HCT116 (cell line): Measurements from ENCODE around the gene MACROH2A2. TPM values are rescaled to one million over a fixed set of nuclear protein-coding genes. Genes with fewer than 3 reads are reported as not detected.
A peak's percentile ranks its signal among the peaks of the same experiment; 100 is the strongest.

Experiments used
- ATAC-seq: fragments of 200-7000 bp; cut with Tn5 transposase; 2 replicates; pipeline ENCODE4 v1.9.1; 2020; ENCODE audit warnings: mild to moderate bottlenecking, moderate library complexity
- BruUV-seq: library from RNA; stranded (reverse); fragments of 400-500 nt; replicated peaks from 2 replicates; lab custom pipeline; 2021; lab: Mats Ljungman, UMichigan
- CTCF ChIA-PET: fragments of 300-600 bp; sonication (Branson Sonifier 250); formaldehyde crosslinking; loops from one replicate; lab custom pipeline; 2021; ENCODE audit warnings: antibody characterized with exemption; lab: Charles Lee
- POLR2A ChIA-PET: fragments of 300-600, 350-600 bp; sonication (Branson Sonifier 250); formaldehyde crosslinking; loops from one replicate; lab custom pipeline; 2021; ENCODE audit warnings: antibody characterized with exemption; lab: Charles Lee
- RAD21 ChIA-PET, 2 experiments: fragments of 300-600 bp; sonication (Branson Sonifier 250); formaldehyde crosslinking; loops; one replicate each; lab custom pipeline; 2023; ENCODE audit warnings: low total read pairs in 2 of 2; ENCODE audit not compliant: uncharacterized antibody in 2 of 2, unreplicated experiment in 2 of 2, low non-redundant PET in 1 of 2; lab: Charles Lee
- DNase-seq: peaks from one replicate; pipeline ENCODE4 v3.0.0-alpha.2; 2010; ENCODE audit warnings: low read depth, low spot score
- H2AFZ ChIP-seq: fragments of 200-600 bp; shearing (Covaris generic), sonication (generic); 2 replicates; pipeline ENCODE4 v1.6.1; 2017; ENCODE audit warnings: low read depth, mixed run types, mixed read lengths, antibody characterized with exemption, low read length; ENCODE audit not compliant: poor library complexity, severe bottlenecking
- H3K27ac ChIP-seq: 2 replicates; pipeline ENCODE4 v1.5.1; 2012; ENCODE audit warnings: low read depth, low read length
- H3K27me3 ChIP-seq: fragments of 200-600 bp; sonication (generic); 2 replicates; pipeline ENCODE4 v1.6.1; 2016; ENCODE audit warnings: mixed run types, low read length, mixed read lengths; ENCODE audit not compliant: insufficient read depth
- H3K36me3 ChIP-seq, 2 experiments: fragments of 200-500 bp in 1 of 2; fragments of 200-600 bp in 1 of 2; sonication (Bioruptor generic) in 1 of 2; sonication (generic) in 1 of 2; 2 replicates each; pipeline versions ENCODE4 v1.5.1 to v1.6.1; 2014 to 2016; ENCODE audit warnings: low read length in 2 of 2, inconsistent platforms in 1 of 2, mixed read lengths in 1 of 2, mixed run types in 1 of 2; ENCODE audit not compliant: insufficient read depth in 2 of 2, control insufficient read depth in 1 of 2
- H3K4me1 ChIP-seq, 2 experiments: fragments of 200-600 bp in 1 of 2; sonication (generic) in 1 of 2; 2 replicates each; pipeline versions ENCODE4 v1.5.1 to v1.6.1; 2012 to 2017; ENCODE audit warnings: low read length in 2 of 2, inconsistent platforms in 1 of 2, mild to moderate bottlenecking in 1 of 2, mixed read lengths in 1 of 2, mixed run types in 1 of 2, moderate library complexity in 1 of 2; ENCODE audit not compliant: insufficient read depth in 2 of 2, control insufficient read depth in 1 of 2
- H3K4me2 ChIP-seq: fragments of 200-600 bp; sonication (generic); 2 replicates; pipeline ENCODE4 v1.6.1; 2017; ENCODE audit warnings: mixed run types, low read length, mixed read lengths
- H3K4me3 ChIP-seq, 2 experiments: fragments of 200-600 bp in 1 of 2; sonication (generic) in 1 of 2; replicated peaks in 1 of 2; 2 replicates each; pipeline ENCODE4 v1.5.1; 2011 to 2016; ENCODE audit warnings: low read length in 2 of 2, control low read depth in 1 of 2, low read depth in 1 of 2, mild to moderate bottlenecking in 1 of 2, mixed read lengths in 1 of 2, mixed run types in 1 of 2
- H3K79me2 ChIP-seq: fragments of 200-600 bp; sonication (generic); 2 replicates; pipeline ENCODE4 v1.6.1; 2017; ENCODE audit warnings: mild to moderate bottlenecking, mixed run types, low read length, moderate library complexity, mixed read lengths; ENCODE audit not compliant: insufficient read depth
- H3K9ac ChIP-seq: fragments of 200-600 bp; sonication (generic); 2 replicates; pipeline ENCODE4 v1.6.1; 2016; ENCODE audit warnings: low read length, mixed read lengths
- H3K9me2 ChIP-seq: fragments of 200-600 bp; sonication (generic), shearing (Covaris generic); 2 replicates; pipeline ENCODE4 v1.6.1; 2017; ENCODE audit warnings: mixed run types, mild to moderate bottlenecking, moderate library complexity; ENCODE audit not compliant: insufficient read depth
- H3K9me3 ChIP-seq, 2 experiments: fragments of 200-500 bp in 1 of 2; fragments of 200-600 bp in 1 of 2; sonication (Bioruptor generic) in 1 of 2; sonication (generic) in 1 of 2; 2 replicates each; pipeline ENCODE4 v1.6.1; 2014 to 2017; ENCODE audit warnings: low read length in 2 of 2, mixed read lengths in 2 of 2, inconsistent platforms in 1 of 2, low read depth in 1 of 2, mild to moderate bottlenecking in 1 of 2, mixed run types in 1 of 2, moderate library complexity in 1 of 2; ENCODE audit not compliant: control insufficient read depth in 1 of 2, insufficient read depth in 1 of 2
- H4K20me1 ChIP-seq: fragments of 200-600 bp; sonication (generic), shearing (Covaris generic); 2 replicates; pipeline ENCODE4 v1.6.1; 2017; ENCODE audit warnings: mixed run types, mild to moderate bottlenecking, moderate library complexity; ENCODE audit not compliant: insufficient read depth
- CBX3 ChIP-seq: IDR thresholded peaks from 2 replicates; pipeline ENCODE4 v1.6.1; 2012; ENCODE audit warnings: low read depth
- CEBPB ChIP-seq: IDR thresholded peaks from 2 replicates; pipeline ENCODE4 v1.6.1; 2012; ENCODE audit warnings: low read depth
- EGR1 ChIP-seq: IDR thresholded peaks from 2 replicates; pipeline ENCODE4 v1.6.1; 2012; ENCODE audit warnings: low read depth
- EZH2phosphoT487 ChIP-seq: fragments of 200-600 bp; IDR thresholded peaks from 2 replicates; pipeline ENCODE4 v1.6.1; 2018; ENCODE audit warnings: antibody characterized with exemption, borderline replicate concordance
- FOSL1 ChIP-seq: IDR thresholded peaks from 2 replicates; pipeline ENCODE4 v1.6.1; 2012; ENCODE audit warnings: low read depth
- POLR2A ChIP-seq: IDR thresholded peaks from 2 replicates; pipeline ENCODE4 v1.7.0; 2011; ENCODE audit warnings: borderline replicate concordance; ENCODE audit not compliant: insufficient read depth, insufficient read length; ENCODE audit errors: extremely low read depth
- SIN3A ChIP-seq: IDR thresholded peaks from 2 replicates; pipeline ENCODE4 v1.6.1; 2012; ENCODE audit warnings: low read depth
- TCF7L2 ChIP-seq: IDR thresholded peaks from 2 replicates; pipeline ENCODE4 v1.7.0; 2011; ENCODE audit warnings: borderline replicate concordance, inconsistent platforms; ENCODE audit not compliant: insufficient read depth, insufficient read length; ENCODE audit errors: extremely low read depth
- intact Hi-C: fragments of 100-400 bp; cut with micrococcal nuclease; formaldehyde crosslinking; loops from 2 replicates; pipeline ENCODE4 v1.10.0; 2022
- total RNA-seq: library from RNA; stranded (reverse); gene quantifications from one replicate; pipeline ENCODE4 v1.2.1, GENCODE V29; 2021; ENCODE audit not compliant: unreplicated experiment
- TF ChIP-seq, protein P1 (sequence below): IDR thresholded peaks from 2 replicates; pipeline ENCODE4 v1.6.1; 2012; ENCODE audit warnings: low read depth
- TF ChIP-seq, protein P2 (sequence below): IDR thresholded peaks from 2 replicates; pipeline ENCODE4 v1.6.1; 2012
- TF ChIP-seq, protein P3 (sequence below), 3 experiments: fragments of 200-600 bp in 1 of 3; sonication (generic) in 1 of 3; IDR thresholded peaks in 2 of 3; conservative IDR thresholded peaks in 1 of 3; 2 replicates each; pipeline ENCODE4 v1.5.1; 2012 to 2017; ENCODE audit warnings: low read depth in 2 of 3, low read length in 2 of 3, antibody characterized with exemption in 1 of 3, borderline replicate concordance in 1 of 3, control low read depth in 1 of 3, mild to moderate bottlenecking in 1 of 3, mixed read lengths in 1 of 3, mixed run types in 1 of 3, moderate library complexity in 1 of 3; ENCODE audit not compliant: insufficient read depth in 1 of 3

MACROH2A2 gene
- total RNA-seq, 1 experiment from 2014 or later = 41.4 TPM

DNA sequence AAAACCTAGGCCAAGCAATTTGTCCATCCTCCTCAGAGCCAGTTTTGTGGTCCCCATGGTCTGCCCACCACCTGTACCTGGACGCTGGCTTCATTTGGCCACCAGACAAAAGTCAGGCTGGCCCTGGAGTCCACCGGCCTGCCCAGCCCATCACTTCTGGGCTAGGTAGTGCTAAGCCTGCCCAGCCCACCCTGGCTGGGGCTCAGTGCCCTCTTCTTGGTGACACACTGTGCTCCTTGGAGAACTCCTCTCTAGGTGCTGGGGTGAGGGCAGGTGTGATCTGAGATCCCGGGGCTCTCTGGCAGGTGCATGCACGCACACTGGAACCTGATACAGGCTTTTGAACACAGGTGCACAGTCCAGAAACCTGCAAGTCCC is 78.9 kb downstream of the MACROH2A2 start:
- peak; percentile 28 for ATAC-seq
- Histone ChIP-seq H3K4me2 (peak overlapping the region; percentile 98), H3K27ac (peak overlapping the region; percentile 81), H3K9me3 (no peaks in the 10 kb centered on the region), H3K79me2 (peaks cover 51% of the 10 kb centered on the region), H3K9ac (peak overlapping the region; percentile 95), H2AFZ (no peak overlapping the region), H3K4me1 (peaks cover 25 to 36% of the 10 kb centered on the region in 2 experiments), H3K9me2 (no peaks in the 10 kb centered on the region), H4K20me1 (no peaks in the 10 kb centered on the region), H3K36me3 (no peaks in the 10 kb centered on the region), H3K27me3 (no peaks in the 10 kb centered on the region), H3K4me3 (peak overlapping the region; percentile 82 to 93)
- ChIA-PET CTCF (no interaction called here), POLR2A (interaction anchor here (1.8 kb wide), 1 partner anchor 15 kb away, joined by 4 read pairs; the partner anchor contains the start of gene TYSND1), RAD21 (no interaction called here)
- intact Hi-C loops = no loop called here
- no TSS peak for BruUV-seq
- DNase-seq = no peak
- TF ChIP-seq, protein P1, sequence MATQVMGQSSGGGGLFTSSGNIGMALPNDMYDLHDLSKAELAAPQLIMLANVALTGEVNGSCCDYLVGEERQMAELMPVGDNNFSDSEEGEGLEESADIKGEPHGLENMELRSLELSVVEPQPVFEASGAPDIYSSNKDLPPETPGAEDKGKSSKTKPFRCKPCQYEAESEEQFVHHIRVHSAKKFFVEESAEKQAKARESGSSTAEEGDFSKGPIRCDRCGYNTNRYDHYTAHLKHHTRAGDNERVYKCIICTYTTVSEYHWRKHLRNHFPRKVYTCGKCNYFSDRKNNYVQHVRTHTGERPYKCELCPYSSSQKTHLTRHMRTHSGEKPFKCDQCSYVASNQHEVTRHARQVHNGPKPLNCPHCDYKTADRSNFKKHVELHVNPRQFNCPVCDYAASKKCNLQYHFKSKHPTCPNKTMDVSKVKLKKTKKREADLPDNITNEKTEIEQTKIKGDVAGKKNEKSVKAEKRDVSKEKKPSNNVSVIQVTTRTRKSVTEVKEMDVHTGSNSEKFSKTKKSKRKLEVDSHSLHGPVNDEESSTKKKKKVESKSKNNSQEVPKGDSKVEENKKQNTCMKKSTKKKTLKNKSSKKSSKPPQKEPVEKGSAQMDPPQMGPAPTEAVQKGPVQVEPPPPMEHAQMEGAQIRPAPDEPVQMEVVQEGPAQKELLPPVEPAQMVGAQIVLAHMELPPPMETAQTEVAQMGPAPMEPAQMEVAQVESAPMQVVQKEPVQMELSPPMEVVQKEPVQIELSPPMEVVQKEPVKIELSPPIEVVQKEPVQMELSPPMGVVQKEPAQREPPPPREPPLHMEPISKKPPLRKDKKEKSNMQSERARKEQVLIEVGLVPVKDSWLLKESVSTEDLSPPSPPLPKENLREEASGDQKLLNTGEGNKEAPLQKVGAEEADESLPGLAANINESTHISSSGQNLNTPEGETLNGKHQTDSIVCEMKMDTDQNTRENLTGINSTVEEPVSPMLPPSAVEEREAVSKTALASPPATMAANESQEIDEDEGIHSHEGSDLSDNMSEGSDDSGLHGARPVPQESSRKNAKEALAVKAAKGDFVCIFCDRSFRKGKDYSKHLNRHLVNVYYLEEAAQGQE = no peak
- no peak for TF ChIP-seq CEBPB
- TF ChIP-seq FOSL1 = no peak
- TF ChIP-seq, protein P2, sequence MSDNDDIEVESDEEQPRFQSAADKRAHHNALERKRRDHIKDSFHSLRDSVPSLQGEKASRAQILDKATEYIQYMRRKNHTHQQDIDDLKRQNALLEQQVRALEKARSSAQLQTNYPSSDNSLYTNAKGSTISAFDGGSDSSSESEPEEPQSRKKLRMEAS = no peak
- TF ChIP-seq CBX3 = no peak
- TF ChIP-seq, protein P3, sequence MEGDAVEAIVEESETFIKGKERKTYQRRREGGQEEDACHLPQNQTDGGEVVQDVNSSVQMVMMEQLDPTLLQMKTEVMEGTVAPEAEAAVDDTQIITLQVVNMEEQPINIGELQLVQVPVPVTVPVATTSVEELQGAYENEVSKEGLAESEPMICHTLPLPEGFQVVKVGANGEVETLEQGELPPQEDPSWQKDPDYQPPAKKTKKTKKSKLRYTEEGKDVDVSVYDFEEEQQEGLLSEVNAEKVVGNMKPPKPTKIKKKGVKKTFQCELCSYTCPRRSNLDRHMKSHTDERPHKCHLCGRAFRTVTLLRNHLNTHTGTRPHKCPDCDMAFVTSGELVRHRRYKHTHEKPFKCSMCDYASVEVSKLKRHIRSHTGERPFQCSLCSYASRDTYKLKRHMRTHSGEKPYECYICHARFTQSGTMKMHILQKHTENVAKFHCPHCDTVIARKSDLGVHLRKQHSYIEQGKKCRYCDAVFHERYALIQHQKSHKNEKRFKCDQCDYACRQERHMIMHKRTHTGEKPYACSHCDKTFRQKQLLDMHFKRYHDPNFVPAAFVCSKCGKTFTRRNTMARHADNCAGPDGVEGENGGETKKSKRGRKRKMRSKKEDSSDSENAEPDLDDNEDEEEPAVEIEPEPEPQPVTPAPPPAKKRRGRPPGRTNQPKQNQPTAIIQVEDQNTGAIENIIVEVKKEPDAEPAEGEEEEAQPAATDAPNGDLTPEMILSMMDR (IDR thresholded peaks at IDR 0.05 in 2 of 3, conservative IDR thresholded peaks at IDR 0.05 in 1 of 3; ENCODE audit: borderline replicate concordance in 1 of 3, insufficient read depth in 1 of 3, low read depth in 2 of 3, low read length in 2 of 3) = no peak
- TF ChIP-seq TCF7L2 = no peak
- TF ChIP-seq EZH2phosphoT487 = no peak
- TF ChIP-seq POLR2A = no peak
- TF ChIP-seq SIN3A = no peak
- no peak for TF ChIP-seq EGR1
